ENCODE results near the gene DAZAP1.

The DAZAP1 gene

DNA sequence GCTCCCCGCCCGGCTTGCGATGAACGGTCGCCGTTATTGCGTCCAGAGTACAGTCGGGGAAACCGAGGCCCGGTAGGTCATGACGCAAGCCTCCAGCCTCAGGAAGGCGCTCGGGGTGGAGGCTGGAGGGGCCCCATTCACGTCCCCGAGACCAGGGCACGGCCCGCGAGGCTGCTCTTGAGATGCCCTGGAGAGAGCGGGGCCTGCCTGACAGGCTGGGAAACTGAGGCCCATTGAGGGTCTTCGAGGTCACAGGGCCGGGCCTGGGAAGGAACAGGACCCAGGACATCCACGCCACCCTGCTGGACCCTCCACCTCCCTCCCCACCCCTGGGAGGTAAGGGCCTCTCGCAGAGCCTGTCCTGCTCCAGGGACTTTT, 23.3 kb upstream of the DAZAP1 start:
- DNase-seq (ENCODE audit: low spot score) = no peak
- in situ Hi-C loops (cut with MboI; ENCODE audit: low pct_unique_long_range_greater_than_20kb, low sequenced_read_pairs, unreplicated experiment) = loop anchor here (25.0 kb wide), 1 partner anchor 97 kb away; the partner anchor contains the start of genes EFNA2 and FAM174C
- TF ChIP-seq, protein P1, sequence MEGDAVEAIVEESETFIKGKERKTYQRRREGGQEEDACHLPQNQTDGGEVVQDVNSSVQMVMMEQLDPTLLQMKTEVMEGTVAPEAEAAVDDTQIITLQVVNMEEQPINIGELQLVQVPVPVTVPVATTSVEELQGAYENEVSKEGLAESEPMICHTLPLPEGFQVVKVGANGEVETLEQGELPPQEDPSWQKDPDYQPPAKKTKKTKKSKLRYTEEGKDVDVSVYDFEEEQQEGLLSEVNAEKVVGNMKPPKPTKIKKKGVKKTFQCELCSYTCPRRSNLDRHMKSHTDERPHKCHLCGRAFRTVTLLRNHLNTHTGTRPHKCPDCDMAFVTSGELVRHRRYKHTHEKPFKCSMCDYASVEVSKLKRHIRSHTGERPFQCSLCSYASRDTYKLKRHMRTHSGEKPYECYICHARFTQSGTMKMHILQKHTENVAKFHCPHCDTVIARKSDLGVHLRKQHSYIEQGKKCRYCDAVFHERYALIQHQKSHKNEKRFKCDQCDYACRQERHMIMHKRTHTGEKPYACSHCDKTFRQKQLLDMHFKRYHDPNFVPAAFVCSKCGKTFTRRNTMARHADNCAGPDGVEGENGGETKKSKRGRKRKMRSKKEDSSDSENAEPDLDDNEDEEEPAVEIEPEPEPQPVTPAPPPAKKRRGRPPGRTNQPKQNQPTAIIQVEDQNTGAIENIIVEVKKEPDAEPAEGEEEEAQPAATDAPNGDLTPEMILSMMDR (IDR thresholded peaks at IDR 0.05; ENCODE audit: extremely low read depth, insufficient read depth, missing control alignments) = no peak

DNA sequence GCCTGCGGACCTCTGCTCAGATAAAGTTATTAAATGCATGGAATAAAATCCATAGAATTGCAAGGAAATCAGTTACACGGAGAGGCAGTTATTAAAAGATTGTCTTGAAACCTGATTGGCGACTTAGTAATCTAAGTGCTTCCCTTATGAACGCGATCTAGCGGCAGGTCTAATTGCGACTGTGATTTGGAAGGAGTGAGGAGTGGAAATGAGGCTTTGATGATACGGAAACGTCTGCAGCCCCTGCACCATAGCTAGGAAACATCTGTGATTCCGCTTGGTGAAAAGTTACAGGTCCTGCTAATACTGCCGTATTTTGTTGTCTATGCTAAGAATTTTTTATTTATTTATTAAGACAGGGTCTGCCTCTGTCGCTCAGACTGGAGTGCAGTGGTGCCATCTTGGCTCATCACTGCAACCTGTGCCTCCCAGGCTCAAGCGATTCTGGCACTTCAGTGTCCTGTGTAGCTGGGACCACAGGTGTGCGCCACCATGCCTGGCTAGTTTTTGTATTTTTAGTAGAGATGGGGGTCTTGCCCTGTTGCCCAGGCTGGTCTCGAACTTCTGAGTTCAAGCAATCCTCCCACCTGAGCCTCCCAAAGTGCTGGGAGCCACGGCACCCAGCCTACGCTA, 22.8 kb upstream of the DAZAP1 start:
- in situ Hi-C loops (cut with MboI; ENCODE audit: low pct_unique_long_range_greater_than_20kb, low sequenced_read_pairs, unreplicated experiment) = loop anchor here (25.0 kb wide), 1 partner anchor 97 kb away; the partner anchor contains the start of genes EFNA2 and FAM174C
- TF ChIP-seq, protein P1 (IDR thresholded peaks at IDR 0.05; ENCODE audit: extremely low read depth, insufficient read depth, missing control alignments) = no peak
- DNase-seq (ENCODE audit: low spot score) = no peak

DNA sequence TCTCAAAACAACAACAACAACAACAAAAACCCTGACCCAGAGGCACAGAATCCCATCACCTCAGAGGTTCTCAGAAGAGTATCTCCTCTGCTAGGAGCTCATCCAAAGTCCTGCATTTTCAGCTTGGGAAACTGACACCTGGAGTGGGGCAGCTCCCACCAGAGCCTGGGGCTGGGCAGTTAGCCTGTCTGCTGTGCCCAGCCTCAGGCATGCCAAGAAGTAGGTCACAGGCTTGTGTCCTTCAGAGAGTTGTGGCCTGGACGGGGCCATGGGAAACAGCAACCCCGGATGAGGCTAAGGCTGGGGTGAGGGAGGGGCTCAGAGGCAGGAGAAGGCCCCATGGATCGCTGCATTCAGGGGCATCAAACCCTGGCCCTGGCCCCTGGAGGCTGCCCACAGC, 21.6 kb upstream of the DAZAP1 start:
- in situ Hi-C loops (cut with MboI; ENCODE audit: low pct_unique_long_range_greater_than_20kb, low sequenced_read_pairs, unreplicated experiment) = loop anchor here (25.0 kb wide), 1 partner anchor 99 kb away; the partner anchor contains the start of genes EFNA2 and FAM174C
- DNase-seq (ENCODE audit: low spot score) = no peak
- TF ChIP-seq, protein P1 (IDR thresholded peaks at IDR 0.05; ENCODE audit: extremely low read depth, insufficient read depth, missing control alignments) = no peak

DNA sequence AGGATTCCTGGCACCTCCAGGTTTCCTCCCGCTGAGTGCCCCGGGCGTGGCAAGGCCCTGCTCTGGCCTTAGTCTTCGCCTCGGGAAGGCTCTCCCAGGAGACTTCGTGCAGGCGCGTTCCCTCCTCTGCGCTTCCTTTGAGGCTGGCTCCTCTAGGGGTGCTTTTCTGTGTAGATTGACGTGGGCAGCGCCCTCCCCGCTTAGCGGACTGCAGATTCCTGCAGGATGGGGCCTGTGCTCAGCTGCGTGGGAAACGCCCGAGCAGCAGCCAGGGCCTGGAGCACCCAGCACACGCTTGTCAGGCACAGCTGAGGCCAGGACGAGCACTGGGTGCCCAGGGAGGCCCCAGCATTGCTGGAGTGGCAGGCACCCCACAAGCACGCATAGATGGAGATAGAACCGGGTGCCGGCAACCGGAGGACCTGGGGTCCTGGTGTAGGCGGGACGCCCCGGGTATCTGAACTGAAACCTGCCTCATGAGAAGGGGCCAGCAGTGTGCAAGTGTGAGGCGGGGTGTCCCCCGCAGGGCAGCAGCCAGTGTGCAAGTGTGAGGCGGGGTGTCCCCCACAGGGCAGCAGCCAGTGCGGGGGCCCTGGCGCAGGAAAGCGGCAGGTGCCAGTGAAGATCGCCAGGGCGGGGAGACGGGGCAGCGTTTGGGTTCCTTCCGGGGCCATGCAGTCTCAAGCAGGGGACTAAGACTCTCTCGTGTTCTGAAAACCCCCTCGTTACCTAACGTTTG, 20.3 kb upstream of the DAZAP1 start:
- DNase-seq (ENCODE audit: low spot score) = no peak
- in situ Hi-C loops (cut with MboI; ENCODE audit: low pct_unique_long_range_greater_than_20kb, low sequenced_read_pairs, unreplicated experiment) = loop anchor here (25.0 kb wide), 1 partner anchor 100 kb away; the partner anchor contains the start of genes EFNA2 and FAM174C
- TF ChIP-seq, protein P1 (IDR thresholded peaks at IDR 0.05; ENCODE audit: extremely low read depth, insufficient read depth, missing control alignments) = no peak

DNA sequence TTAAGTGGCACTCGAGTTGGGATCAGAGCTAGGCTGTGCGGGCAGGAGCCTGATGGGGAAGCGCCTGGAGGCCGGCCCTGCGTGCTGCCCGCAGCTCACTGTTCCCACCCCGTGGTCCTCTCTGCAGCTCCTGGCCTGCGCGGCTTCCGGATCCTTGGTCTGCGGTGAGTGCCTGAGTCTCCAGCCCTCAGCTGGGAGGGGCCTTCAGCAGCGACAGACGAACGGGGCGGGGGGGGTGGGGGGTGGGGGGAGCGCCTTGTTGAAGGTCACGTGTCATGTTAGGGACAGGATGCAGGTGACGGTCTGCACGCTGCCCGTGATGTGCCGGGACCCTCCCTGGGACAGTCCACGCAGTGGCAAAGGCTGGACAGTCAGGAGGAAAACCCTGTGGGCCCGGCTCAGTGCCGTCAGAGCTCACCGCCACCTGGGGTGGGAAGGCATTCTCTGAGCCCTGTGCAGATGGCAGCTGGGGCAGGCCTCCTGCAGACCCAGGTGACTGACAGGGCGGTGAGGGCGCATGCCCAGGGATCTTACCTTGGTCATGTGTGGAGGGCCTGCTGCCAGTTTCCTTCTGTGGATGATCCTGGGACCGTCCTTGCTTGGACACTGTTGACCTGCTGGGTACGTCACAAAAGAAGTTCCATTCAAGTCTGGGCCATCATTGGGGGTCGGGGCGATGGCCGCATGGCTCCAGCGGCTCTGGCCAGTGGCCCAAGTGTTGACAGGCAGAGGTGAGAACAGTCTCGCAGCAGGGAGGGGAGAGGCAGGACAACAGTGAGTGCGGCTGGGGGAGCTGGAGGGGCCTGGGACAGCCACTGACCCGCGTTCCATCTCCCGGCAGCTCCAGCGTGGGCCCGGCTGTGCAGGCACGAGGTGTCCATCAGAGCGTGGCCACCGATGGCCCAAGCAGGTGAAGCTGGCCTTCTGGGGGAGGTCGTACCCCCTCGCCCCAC, 19.4 kb upstream of the DAZAP1 start:
- in situ Hi-C loops (cut with MboI; ENCODE audit: low pct_unique_long_range_greater_than_20kb, low sequenced_read_pairs, unreplicated experiment) = loop anchor here (25.0 kb wide), 1 partner anchor 101 kb away; the partner anchor contains the start of genes EFNA2 and FAM174C
- DNase-seq (ENCODE audit: low spot score) = no peak
- TF ChIP-seq, protein P1 (IDR thresholded peaks at IDR 0.05; ENCODE audit: extremely low read depth, insufficient read depth, missing control alignments) = no peak

DNA sequence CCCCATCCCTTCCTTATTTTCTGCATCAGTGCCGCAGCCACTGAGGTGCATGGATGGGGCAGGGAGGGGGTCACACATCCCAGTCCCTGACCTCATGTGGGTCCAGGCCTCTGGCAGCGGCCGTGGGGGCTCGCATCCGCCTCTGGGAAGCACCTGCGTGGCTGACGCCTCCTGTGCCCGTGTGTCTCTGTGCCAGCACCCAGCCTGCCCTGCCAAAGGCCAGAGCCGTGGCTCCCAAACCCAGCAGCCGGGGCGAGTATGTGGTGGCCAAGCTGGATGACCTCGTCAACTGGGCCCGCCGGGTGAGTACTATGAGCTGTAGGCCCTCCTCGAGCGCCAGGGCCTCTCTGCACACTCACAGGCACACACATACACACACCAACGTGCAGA, 18.8 kb upstream of the DAZAP1 start:
- DNase-seq (ENCODE audit: low spot score) = no peak
- TF ChIP-seq, protein P1 (IDR thresholded peaks at IDR 0.05; ENCODE audit: extremely low read depth, insufficient read depth, missing control alignments) = no peak
- in situ Hi-C loops (cut with MboI; ENCODE audit: low pct_unique_long_range_greater_than_20kb, low sequenced_read_pairs, unreplicated experiment) = loop anchor here (25.0 kb wide), 1 partner anchor 101 kb away; the partner anchor contains the start of genes EFNA2 and FAM174C

All from GM13977 (cell line).